HG03442 (cell line): ENCODE data around the gene HTR1E.
A peak's percentile ranks its signal among the peaks of the same experiment; 100 is the strongest.
"Not testable (repeated sequence)": the region's sequence is repeated elsewhere in the genome, so short reads cannot be mapped to it uniquely, and the experiment has no call there.

Experiments used
- ATAC-seq: cut with Tn5 transposase; IDR thresholded peaks from one replicate; pipeline ENCODE4 v1.9.1; 2021; ENCODE audit warnings: mild to moderate bottlenecking, moderate library complexity; ENCODE audit not compliant: unreplicated experiment

The HTR1E gene

GRCh38 chr6:86969573-86969972 lies 32.2 kb downstream of the HTR1E start:
- ATAC-seq, result no peak

DNA sequence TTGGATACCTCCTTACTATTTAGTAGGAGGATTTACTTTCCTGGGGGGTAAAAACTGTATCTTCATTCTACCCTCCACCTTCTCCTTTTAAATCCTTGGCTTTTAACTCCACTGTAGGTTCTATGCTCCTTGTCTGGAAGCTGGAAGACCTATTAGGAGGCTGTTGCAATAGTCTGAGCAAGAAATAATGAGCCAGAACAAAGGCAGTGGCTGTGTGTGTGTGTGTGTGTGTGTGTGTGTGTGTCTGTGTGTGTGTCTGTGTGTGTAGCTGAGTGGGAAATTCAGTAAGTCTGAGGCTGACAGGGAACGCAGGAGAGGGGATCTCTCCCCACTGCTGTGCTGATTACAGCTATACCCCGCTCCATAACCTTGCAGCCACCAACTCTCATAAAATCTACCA lies 35.8 kb downstream of the HTR1E start:
- no peak for ATAC-seq

DNA sequence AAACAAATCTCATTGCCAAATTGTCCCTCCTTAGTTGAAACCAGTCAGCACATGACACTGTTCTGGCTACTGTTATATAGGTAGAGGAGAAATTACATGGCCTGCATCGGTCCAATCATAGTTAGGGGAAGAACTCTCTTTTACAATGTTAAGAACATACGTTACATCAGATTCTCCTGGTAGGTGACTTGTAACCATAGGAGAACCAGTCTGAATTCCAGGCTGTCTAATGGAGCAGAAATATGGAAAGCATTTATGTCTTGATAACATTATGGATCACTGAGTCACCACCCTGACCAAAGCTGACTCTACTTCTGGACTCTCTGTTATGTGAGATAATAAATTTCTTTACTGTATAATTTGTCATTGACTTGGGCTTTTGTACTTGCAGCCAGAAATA lies 40.9 kb downstream of the HTR1E start:
- no peak for ATAC-seq

DNA sequence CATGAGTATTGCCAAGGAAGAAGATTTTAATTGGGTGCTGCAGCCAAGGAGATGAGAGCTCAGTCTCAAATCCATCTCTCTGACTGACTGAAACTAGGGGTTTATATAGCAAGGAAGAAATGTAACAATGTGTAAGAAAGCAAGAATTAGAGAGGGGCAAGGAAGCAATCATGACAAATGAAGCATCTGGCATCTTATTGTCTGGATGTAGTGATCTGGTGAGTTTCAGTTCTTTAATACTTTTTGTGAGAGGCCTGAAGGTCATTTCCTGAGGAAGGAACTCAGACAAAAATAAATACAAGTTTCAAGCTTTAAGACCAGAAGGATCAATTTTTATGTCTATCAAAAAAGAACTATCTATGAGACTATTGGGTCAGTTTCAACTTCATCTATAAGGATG lies 64.2 kb downstream of the HTR1E start:
- no peak for ATAC-seq

DNA sequence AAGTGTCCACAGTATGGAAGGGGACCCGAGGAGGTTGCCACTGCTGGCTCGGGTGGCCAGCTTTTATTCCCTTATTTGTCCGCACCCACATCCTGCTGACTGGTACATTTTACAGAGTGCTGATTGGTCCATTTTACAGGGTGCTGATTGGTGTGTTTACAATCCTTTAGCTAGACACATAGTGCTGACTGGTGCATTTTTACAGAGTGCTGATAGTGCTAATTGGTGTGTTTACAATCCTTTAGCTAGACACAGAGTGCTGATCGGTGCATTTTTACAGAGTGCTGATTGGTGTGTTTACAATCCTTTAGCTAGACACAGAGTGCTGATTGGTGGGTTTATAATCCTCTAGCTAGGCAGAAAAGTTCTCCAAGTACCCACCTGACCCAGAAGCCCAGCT lies 65.1 kb downstream of the HTR1E start:
- not testable (repeated sequence) for ATAC-seq

- not testable (repeated sequence) for ATAC-seq
Measured at GRCh38 chr6:87006541-87006940, 69.2 kb downstream of the HTR1E start.

DNA sequence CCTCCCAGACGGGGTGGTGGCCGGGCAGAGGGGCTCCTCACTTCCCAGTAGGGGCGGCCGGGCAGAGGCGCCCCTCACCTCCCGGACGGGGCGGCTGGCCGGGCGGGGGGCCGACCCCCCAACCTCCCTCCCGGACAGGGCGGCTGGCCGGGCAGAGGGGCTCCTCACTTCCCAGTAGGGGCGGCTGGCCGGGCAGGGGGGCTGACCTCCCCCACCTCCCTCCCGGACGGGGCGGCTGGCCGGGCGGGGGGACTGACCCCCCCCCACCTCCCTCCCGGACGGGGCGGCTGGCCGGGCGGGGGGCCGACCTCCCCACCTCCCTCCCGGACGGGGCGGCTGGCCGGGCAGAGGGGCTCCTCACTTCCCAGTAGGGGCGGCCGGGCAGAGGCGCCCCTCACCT lies 72.3 kb downstream of the HTR1E start:
- not testable (repeated sequence) for ATAC-seq

DNA sequence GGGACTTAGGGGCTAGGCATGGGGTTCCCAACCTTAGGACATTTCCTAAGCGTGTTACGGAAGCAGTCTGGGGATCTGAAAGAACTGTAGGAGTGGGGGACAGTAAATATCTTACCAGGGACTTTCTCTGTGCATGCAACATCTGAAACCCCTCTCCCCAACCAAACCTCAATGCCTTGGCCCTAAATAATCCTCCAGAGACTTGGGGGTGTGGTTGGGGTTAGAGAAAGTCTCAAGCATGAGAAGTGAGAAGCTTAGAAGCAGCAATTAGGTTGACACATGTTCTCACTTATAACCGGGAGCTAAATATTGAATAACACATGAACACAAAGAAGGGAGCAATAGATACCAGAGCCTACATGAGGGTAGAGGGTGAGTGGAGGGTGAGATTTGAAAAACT lies 74.7 kb downstream of the HTR1E start:
- no peak for ATAC-seq

DNA sequence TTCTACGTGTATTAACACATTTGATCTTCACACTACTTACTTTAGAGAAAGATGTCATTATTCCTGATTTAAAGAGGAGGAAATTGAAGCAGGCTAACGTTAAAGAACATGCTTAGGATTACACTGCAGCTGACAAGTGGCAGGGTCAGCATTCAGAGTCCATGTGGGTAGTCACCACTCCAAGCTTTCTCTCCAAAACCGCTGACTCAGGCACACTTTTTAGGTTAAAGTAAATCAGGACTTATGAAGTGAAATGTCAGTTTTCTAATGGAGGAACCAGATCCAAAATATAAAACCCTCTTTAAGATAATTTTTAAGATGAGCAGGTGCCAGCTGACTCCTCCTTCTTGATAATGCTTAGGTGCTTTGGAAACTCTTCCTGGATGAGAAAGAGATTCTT lies 75.4 kb downstream of the HTR1E start:
- ATAC-seq, result no peak

DNA sequence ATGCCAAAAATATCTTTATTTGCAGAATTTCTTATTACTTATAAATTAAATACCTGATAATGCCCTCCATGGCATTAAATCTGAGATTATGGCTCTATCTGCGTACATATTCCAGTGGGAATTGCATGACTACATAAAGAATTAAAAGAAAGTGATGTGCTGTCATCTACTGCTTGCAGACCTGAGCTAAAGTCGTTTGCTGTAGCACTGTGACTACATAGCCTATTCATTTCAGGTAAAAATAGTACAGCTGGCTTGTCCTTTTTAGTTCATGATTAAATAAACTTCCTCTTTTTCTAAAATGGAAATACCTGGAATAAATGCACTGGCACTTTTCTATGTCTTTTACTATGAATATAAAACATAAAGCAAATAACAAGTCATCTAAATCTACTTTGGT lies 79.4 kb downstream of the HTR1E start:
- no peak for ATAC-seq

- no peak for ATAC-seq
Measured at GRCh38 chr6:87027021-87027420, 89.7 kb downstream of the HTR1E start.

DNA sequence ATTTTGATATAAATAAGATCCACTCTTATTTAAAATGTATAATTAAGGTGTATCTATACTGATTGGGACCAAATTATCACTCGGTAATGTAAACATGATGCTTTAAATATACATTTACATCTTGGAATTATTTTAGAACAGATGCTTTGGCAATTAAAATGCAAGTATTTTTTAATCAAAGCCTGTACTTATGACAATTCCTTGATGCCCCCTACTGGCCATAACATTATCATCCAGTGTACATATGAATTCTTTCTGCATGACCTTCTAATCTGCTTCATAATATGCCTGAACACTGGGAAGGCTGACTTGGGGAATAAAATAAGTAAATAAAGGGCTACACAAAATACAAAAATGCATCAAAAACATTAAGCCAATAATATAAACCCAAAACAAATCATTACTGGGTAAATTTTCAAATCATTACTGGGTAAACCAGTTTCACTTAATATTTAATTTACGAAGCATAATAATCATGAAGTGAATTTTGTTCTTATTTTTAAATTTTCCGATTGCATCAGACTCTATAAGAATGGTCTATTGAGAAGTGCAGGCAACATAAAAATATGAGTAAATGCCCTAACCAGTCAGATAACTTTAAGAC lies 92.5 kb downstream of the HTR1E start:
- ATAC-seq, result no peak

- ATAC-seq, result no peak
Measured at GRCh38 chr6:87040729-87041128, 103.4 kb downstream of the HTR1E start.

DNA sequence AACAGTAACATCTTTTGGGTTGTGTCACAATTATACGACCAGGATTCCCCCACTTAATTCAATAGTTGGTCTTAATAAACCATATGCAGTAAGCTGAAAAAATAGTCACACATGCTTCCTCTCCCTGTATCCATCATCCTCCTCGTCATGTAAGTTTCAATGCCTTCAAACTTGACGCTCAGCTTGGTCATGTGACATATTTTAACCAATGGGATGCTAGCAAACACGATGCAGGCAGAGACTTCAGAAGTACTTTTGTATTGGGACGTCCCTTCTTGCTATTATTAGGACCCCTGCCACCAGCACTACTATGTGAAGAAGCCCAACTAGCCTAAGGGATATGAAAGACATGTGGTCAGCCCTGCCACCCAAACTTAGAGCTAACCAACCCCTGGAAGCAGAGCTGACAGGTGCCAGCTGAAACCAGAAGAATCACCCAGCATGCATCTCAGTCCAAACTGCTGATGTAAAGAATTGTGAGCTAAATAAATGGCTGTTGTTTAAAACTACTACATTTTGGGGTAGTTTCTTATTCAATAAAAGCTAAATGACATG lies 108.3 kb downstream of the HTR1E start:
- ATAC-seq, result no peak

DNA sequence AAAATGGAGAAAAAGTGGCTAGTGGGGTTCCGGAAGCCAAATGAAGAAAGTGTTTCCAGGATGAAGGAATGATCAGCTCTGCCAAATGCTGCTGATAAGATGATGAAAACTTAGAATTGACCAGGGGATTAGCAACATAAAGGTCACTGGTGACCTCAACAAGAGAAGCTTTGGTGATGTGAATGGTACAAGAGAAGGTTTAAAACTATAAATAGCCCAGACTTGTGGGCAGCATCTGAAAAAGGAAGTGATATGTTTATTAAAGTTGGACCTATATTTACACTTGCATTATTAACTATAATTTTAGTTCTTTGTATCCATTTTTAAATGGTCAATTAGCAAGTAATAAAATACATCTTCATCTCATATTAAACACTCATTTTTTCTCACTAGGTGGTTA lies 112.5 kb downstream of the HTR1E start:
- ATAC-seq, result peak; percentile 55

DNA sequence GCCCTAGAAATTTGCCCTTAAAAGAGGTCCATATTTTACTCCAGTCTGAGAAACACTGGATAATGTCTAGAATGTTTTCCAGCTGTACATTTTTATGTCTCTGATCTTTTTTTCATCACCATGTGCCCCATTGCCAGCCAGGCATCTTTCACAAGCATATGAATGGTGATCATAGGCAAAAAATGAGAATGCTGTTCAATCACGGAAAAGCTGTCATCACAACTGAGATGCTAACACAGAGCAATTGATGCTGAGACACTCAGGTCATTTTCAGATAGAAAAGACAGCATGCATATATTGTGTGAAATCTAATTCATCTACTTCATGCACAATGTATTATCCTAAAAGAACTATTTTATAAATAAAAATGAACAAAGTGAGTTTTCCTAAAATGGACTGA lies 116.0 kb downstream of the HTR1E start:
- ATAC-seq, result no peak

DNA sequence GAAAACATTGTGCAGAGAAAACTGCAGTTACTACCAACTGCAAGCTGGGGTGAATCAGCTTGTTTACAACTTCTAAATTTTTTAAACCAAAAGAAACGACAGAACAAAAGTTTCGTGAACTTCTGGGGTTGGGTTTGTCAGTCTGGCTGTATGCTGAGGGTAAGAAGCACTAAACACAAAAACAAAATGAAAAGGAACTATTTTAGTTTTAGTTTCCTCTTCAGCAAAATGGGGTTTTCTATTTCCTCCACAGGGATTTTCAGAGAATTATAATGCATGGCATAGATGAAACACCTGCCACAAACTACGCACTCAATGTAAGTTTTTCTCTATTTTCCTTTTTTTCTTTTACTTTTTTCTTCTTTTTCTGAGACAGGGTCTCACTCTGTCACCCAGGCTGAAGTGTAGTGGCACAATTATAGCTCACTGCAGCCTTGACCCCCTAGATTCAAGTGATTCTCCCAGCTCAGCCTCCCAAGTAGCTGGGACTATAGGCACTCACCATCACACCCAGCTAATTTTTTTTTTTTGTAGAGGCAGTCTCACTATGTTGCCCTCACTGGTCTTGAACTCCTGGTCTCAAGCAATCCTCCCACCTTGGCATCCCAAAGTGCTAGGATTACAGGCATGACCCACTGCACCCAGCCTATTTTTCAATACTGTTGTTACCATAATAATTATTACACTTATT lies 117.0 kb downstream of the HTR1E start:
- no peak for ATAC-seq

DNA sequence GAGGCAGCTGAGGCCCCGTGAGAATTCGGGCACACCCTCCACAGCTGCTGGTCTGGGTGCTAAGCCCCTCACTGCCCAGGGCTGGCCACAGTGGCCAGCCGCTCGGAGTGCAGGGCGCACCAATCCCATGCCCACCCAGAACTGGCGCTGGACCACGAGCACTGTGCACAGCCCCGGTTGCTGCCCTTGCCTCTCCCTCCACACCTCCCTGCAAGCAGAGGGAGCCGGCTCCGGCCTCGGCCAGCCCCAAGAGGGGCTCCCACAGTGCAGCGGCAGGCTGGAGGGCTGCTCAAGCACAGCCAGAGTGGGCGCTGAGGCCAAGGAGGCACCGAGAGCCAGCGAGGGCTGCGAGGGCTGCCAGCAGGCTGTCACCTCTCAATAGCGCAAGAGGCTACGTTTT lies 122.6 kb downstream of the HTR1E start:
- ATAC-seq, result no peak

- ATAC-seq, result no peak
Measured at GRCh38 chr6:87065117-87065516, 127.8 kb downstream of the HTR1E start.
